Omental fat pad (tissue), 4 donors: Measurements from ENCODE around the gene SREBF1. TPM values are rescaled to one million over a fixed set of nuclear protein-coding genes. Genes with fewer than 3 reads are reported as not detected.

Experiments
- ATAC-seq: fragments of 150-250 bp; one replicate; pipeline ENCODE4 v1.9.1; 2016; ENCODE audit warnings: mild to moderate bottlenecking, moderate library complexity; ENCODE audit not compliant: low FRiP score
- DNase-seq: peaks from one replicate; pipeline ENCODE4 v3.0.0-alpha.2; 2019; ENCODE audit warnings: low spot score
- total RNA-seq, 4 donors: library from RNA; depleted of rRNA; stranded (reverse); fragments of >200 nt; gene quantifications; one replicate each; pipeline ENCODE4 v1.1.0, GENCODE V29; 2016
- TF ChIP-seq, protein P1 (sequence below), 3 donors: fragments of 450-650 bp; IDR thresholded peaks; one replicate each; pipeline ENCODE4 v1.5.1; 2016 to 2017; ENCODE audit warnings: antibody characterized with exemption in 3 of 3, mild to moderate bottlenecking in 3 of 3, moderate library complexity in 2 of 3

SREBF1 gene
- total RNA-seq, 4 donors from 2014 or later, result 18.5 to 118 (median 31.2) TPM

DNA sequence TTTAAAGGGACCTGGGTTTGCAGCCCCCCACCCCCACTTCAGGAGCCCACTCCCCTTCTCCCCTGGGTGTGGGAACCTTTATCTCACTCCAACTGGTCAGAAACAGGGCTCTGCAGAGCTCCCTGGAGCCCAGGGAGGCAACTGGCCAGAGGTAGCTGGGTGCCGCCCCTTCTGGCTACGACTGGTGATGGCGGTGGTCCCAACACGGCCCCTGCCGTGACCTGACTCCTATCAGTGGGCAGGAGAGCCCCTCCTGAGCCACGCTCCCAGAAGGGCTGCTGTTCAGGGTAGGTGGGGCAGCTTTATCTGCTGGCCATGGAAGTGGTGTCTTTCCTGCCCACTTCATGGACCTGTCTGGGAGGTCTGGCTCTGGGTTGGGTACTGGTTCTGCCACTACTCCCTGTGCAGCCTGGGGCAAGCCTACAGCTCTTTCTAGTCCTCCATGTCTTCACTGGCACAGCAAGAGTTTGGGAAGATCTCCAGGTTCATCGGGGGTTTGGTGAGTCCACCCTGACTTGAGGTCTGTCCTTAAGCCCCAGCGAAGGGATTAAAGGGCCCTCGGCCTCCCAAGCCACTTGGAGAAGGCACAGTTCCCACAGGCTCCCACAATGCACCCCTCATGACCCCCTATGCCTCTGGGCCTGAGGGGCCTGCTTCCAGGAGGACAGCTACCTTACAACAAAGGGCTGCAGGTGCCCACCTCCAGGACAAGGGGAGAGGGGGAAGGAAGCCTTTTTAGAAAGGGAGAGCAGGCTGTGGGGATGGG lies 5.5 kb upstream of the SREBF1 start:
- DNase-seq, result no peak
- TF ChIP-seq, protein P1, sequence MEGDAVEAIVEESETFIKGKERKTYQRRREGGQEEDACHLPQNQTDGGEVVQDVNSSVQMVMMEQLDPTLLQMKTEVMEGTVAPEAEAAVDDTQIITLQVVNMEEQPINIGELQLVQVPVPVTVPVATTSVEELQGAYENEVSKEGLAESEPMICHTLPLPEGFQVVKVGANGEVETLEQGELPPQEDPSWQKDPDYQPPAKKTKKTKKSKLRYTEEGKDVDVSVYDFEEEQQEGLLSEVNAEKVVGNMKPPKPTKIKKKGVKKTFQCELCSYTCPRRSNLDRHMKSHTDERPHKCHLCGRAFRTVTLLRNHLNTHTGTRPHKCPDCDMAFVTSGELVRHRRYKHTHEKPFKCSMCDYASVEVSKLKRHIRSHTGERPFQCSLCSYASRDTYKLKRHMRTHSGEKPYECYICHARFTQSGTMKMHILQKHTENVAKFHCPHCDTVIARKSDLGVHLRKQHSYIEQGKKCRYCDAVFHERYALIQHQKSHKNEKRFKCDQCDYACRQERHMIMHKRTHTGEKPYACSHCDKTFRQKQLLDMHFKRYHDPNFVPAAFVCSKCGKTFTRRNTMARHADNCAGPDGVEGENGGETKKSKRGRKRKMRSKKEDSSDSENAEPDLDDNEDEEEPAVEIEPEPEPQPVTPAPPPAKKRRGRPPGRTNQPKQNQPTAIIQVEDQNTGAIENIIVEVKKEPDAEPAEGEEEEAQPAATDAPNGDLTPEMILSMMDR (IDR thresholded peaks at IDR 0.05), result no peak
- no peak for ATAC-seq

DNA sequence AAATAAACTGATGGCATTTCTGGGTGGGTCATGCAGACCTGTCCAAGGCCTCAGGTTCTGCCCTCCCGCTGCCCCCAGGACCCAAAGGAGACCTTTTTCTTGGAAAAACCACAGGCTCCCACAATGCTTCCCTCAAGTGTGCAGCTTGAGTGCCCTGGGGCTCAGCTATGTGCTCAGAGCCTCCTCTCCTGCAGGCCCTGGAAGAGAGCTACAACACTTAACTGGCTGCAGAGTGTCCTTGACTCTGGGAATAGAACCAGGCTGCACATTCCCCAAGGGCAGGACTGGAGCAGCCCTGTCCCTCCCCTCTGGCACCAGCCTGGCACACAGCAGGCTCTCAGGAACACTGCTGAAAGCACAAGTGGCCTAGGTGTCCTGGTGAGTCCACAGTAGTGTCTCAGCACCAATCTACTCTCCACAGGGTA lies 4.8 kb upstream of the SREBF1 start:
- ATAC-seq (no peak), DNase-seq (no peak)
- TF ChIP-seq, protein P1 (IDR thresholded peaks at IDR 0.05), result no peak

GRCh38 chr17:17840751-17841591 lies 4.2 kb upstream of the SREBF1 start:
- no peak for ATAC-seq
- no peak for DNase-seq
- TF ChIP-seq, protein P1 (IDR thresholded peaks at IDR 0.05), result no peak

DNA sequence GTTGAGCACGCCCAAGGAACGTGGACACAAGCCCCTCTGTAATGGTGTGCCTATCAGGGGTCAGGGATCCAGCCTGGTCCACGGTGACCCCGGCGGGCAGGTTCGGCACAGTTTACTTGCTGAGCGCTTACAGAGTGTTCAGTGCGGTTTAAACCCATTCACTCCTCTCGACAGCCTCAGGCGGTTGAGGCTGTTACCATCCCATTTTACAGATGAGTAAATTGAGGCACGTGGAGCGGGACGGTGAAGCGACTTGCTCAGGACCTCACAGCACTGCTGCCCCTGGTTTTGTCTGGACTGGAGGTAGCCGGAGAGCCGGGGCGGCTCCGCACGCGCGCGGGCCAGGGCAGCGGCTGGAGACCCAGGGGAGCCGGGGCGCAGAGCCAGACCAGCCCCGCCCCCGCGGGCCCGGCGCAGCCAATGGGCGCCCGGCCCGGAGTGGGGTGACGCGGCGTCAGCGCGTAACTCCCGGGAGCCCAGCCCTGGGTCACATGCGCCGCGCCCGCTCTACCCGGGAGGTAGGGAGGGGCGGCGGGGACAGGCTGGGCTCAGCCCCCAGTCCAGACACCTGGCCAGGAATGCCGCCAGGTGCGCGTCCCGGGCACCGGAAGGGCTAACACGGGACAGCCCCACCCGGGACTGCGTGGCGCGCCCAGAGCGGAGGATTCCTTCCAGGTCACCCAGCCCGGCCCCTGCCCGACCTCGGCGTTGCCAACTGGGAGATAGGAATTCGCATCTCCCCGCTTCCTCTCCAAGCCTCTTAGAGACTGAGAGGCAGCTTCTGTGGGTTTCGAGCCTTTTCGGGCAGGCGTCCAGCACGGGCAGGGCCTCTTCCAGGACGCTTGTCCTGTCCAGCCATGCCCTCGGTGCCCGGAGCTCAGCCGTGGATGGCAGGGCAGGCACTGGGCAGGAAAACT lies 3.3 kb upstream of the SREBF1 start:
- TF ChIP-seq, protein P1 (IDR thresholded peaks at IDR 0.05), result no peak
- DNase-seq (peak; percentile 58), ATAC-seq (peak; percentile 68)

DNA sequence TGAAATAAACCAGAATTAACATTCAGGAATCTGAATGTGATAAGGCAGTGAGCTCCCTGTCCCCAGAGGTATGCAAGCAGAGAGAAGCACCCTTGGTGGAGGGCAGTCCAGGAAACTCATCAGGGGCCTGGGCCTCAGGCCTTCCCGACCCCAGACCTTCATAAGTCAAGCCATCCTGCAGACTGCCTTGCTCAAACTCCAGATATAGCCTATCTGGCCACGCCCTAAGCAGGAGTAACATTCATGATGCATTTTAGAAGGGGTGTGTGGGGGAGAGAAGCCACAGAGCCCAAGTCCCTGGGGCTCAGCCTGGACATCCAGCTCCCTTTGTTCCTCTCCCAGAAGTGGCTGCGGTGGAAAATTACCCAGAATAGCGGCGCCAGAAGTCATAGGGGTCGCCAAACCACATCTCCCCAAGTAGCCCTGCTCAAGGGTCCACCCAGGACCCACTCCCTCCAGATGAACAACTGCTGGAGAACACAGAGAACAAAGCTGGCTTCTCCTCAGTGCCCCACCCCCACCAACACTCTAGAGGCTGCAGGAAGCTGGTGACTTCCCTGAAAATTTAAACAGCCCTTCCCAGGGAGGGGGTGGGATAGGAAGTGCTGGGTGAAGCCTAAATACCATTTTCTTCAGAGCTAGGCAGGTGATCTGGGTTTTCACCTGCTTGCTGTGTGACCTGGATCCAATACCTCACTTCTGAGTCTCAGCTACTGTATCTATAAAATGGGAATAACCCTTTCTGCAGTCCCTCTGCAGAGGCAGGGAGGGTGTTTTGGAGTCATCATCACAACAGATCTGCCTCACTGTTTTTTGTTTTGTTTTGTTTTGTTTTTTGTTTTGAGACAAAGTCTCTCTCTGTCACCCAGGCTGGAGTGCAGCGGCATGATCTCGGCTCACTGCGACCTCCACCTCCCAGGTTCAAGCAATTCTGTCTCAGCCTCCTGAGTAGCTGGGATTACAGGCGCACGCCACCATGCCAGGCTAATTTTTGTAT lies 1.5 kb upstream of the SREBF1 start:
- DNase-seq (no peak), ATAC-seq (no peak)
- TF ChIP-seq, protein P1 (IDR thresholded peaks at IDR 0.05), result no peak
